ENCODE data around the gene ESPNL.
A peak's percentile ranks its signal among the peaks of the same experiment; 100 is the strongest.

ESPNL gene

DNA sequence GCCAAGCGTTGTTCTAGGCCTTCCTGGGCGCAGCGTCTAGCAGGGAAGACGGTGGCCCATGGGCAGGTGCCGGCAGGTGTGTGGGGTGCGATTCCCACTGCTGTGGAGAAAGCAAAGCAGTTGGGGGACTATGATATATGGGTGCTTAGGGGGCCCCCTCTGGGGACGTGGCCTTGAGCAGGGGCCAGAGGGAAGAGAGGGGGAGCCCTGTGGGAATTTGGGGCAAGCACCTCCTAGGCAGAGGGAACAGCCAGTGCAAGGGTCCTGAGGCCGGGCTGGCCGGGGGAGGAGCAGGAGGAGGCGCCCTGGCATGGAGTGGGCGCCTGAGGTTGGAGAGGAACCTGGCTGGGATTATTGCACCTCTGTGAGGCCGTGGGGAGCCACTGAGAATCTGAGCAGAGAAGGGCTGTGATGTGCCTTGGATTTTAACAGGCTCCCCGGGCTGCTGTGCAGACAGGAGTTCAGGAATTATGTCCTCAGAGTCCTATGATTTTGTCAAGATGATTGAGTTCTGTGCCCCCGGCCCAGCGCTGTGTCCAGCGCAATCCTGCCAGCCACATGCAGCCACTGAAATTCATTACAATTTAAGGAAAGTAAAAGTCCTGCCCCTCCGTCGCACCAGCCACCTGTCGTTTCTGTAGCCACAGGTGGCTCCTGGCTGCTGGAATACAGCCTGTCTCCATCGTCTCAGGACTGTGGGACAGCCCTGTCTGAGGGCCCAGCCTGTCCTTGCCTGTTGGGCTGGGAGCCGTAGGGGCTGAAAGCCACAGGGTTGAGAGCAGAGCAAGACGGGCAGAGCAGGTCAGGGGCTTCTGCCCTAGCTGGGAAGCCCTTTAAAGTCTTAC is 29.2 kb downstream of the ESPNL start:
- DNase-seq (ENCODE audit: low spot score), result no peak

DNA sequence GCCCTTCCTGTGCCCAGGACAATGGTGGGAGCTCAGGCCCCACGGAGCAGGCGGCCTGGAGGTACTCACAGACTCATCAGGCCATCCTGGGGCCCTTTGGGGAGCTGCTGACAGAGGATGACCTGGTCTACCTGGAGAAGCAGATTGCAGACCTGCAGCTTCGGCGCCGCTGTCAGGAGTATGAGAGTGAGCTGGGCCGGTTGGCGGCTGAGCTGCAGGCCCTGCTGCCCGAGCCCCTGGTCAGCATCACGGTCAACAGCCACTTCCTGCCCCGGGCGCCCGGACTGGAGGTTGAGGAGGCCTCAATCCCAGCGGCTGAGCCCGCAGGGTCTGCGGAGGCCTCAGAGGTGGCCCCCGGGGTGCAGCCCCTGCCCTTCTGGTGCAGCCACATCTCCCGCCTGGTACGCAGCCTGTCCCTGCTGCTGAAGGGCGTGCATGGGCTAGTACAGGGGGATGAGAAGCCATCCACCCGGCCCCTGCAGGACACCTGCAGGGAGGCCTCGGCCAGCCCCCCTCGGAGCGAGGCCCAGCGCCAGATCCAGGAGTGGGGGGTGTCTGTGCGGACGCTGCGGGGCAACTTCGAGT is 30.1 kb downstream of the ESPNL start:
- no peak for DNase-seq (ENCODE audit: low spot score)

DNA sequence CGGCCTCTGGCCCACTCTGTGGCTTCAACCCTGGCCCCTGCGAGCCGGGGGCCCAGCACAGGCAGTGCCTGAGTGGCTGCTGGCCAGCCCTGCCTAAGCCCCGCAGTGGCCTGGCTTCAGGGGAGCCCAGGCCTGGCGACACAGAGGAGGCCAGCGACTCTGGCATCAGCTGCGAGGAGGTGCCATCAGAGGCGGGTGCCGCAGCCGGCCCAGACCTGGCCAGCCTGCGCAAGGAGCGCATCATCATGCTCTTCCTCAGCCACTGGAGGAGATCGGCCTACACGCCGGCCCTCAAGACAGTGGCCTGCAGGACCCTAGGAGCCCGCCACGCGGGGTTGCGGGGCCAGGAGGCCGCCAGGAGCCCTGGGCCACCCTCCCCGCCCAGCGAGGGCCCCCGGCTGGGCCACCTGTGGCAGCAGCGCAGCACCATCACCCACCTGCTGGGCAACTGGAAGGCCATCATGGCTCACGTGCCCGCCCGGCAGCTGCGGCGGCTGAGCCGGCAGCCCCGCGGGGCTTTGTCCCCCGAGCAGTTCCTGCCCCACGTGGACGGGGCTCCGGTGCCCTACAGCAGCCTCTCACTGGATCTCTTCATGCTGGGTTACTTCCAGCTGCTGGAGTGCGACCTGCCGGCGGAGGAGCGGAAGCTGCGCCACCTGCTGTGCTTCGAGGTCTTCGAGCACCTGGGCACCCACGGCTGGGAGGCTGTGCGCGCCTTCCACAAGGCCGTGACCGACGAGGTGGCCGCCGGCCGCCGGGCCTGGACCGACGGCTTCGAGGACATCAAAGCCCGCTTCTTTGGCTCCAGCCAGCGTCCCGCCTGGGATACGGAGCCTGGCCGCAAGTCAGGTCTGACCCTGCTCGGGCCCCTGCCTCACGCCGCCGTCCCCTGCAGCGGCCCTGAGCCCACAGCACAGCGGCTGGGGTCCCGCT is 30.8 kb downstream of the ESPNL start:
- no peak for DNase-seq (ENCODE audit: low spot score)

DNA sequence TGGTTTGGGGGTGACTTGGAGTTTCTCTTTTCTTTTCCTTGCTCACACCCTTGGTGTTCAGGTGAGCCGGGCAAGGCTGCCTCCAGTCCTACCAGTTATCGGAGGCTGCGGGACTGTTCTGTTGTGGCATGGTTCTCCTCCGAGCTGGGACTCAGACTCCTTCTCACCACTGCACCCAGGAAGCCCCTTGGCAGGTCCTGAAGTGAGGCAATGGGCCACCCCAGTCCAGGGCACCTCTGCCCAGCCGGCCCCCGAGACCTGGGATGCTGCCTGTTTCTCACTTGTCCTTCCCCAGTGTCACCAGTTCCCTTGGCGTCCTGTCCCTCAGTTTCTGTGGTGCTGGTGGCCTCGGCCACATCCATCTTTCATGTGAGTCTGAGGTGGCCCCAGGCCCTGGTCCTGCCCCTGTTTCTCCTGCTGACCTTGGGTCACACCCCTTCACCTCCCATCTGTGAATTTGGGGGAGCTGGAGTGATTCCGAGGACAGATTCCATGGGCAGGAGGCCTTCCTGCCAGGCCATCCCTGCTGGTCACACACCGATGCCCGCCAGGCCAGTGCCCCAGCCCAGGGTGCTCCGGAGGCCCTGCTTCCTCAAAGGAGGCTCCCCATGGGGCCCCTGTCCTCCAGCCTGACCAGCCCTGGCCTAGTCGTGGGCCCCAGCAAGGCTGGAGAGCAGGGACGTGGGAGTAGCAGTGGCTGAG is 31.8 kb downstream of the ESPNL start:
- DNase-seq (ENCODE audit: low spot score), result no peak

DNA sequence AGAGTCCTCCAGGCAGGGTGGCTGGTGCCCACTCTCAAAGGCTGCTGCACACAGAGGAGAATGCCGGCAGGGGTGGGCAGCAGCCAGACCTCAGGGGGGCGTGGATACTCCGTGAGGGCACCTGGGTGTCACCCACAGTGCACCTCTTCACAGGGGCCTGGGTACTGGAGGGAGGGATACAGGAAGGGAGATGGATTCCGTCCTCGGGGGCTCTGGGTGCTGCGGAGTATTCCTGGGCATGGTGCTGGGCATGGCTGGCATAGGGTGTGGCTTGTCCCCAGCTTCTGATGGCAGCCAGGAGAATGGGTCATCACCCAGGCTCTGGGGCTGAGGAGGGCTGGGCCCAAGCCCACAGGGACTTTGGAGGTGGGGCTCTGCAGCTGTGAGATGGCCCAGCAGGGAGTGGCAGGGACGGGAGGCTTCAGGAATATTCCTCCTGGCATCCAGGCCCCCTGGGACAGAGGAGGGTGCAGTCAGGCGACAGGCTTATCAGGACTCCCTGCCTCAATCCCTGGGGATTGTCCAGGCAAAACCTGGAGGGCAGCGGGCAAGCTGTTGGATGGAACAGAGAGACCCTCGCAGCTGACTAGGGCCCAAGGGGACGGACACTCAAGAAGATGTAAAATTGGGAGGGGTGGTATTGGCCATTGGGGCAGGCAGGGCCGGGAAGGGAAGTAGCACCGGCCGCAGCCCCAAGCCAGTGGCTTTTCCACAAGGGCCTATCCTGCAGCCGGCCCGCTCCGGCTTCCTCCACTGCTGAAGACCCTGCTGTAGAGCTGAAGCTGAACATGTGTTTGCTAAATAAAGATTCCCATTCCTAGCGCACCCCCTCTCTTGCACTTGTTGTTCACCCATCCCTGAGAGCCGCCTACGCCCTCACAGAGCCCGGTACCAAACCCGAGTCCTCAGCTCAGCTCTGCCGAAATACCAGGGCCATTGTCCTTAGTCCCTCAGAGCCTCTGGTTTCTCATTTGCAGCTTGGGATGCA is 32.6 kb downstream of the ESPNL start:
- no peak for DNase-seq (ENCODE audit: low spot score)

DNA sequence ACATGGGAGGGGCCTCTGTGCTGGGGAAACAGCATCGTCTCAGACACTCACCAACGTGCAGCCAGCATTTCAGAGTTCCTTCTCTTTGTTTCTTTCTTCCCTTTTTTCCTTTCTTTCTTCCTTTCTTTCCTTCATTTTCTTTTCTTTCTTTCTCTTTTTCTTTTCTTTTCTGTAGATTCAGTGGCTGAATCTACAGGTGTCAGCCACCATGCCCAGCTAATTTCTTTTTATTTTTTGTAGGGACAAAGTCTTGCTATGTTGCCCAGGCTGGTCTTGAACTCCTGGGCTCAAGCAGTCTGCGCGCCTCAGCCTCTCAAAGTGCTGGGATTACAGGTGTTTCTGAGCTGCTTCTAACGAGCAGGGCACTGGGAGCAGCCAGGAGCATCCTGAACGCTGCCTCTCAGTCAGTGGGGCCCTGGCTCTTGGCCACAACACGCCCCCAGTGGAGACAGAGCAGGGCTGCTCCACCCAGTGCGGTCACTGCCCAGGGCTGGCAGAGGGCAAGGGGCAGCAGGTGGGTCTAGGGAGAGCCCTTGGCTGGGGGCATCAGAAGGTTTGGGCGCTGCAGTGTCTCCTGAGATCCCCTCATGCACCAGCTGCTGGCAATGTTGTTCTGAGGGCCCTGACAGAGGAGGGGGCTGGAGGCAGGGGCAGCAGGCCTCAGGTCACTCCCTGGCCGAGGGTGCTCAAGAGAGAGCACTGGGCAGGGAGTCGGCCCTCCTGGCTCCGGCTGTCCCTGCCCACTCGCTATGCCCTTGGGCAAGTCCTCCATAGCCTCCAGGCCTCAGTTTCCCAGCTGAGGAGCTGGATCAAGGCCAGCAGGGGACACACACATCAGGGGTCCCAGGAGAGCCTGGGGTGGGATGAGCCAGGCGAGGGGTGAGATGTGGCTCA is 33.6 kb downstream of the ESPNL start:
- DNase-seq (ENCODE audit: low spot score), result no peak

DNA sequence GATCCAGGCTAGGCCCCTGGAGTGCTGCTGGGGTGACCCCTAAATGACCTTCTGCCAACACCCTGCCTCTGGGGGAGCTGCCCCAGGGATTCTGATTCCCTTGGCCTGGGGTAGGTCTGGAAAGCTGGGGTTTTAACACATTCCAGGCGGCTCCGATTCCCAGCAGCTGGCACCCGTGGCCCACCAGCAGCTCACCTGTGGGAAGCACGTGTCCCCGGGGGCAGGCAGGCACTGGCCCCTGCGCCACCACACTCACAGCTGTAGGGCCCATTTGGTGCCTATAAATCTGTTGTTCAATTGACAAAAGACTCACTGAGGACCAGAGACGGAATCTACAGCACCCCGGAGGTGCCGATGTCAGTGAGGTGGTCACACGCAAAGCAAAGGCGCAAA is 34.2 kb downstream of the ESPNL start:
- DNase-seq (ENCODE audit: low spot score), result no peak

DNA sequence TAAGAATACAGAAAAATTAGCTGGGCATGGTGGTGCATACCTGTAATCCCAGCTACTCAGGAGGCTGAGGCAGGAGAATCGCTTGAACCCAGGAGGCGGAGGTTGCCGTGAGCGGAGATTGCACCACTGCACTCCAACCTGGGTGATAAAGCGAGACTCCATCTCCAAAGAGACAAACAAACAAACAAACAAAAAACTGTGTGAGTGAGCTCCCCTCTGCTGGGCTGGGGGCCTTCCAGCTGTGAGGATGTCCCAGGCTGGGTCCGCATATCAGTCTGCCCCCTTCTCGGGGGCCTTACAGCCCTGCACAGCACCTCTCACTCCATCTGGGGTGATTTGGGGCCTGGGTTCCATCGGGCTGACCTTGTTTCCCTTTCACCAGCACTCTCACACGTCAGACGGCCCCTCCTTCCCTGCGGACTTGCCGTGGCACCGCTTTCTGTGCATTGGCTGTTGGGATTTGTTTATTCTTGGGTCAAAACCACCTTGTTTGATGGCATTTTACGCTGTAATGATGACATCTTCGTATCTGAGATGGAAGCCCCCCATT is 35.5 kb downstream of the ESPNL start:
- DNase-seq (ENCODE audit: low spot score), result no peak

DNA sequence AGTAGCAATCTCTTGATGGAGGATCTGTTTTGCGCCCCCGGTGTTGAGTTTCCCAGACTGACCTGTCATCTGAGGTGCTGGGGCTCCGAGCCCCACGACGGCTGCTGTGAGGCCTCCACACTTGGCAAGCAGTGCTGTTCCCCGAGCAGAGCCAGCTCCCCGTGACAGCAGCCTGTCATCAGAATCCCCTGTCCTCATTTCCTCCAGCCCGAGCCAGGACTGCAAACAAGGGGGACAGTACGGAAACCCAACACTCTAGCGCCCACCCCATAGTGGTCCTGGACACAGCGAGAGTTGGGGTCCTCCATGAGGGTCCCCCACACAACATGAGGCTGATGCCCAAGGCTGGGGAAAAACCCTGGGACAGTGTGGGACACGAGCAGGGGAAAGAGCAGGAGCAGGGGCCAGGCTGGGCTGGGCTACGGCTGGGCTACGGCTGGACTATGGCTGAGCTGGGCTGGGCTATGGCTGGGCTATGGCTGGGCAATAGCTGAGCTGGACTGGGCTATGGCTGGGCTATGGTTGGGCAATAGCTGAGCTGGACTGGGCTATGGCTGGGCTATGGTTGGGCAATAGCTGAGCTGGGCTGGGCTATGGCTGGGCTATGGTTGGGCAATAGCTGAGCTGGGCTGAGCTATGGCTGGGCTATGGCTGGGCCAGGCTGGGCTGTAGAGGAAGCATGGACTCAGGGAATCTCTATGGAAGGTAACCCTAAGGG is 36.8 kb downstream of the ESPNL start:
- DNase-seq (ENCODE audit: low spot score), result no peak

DNA sequence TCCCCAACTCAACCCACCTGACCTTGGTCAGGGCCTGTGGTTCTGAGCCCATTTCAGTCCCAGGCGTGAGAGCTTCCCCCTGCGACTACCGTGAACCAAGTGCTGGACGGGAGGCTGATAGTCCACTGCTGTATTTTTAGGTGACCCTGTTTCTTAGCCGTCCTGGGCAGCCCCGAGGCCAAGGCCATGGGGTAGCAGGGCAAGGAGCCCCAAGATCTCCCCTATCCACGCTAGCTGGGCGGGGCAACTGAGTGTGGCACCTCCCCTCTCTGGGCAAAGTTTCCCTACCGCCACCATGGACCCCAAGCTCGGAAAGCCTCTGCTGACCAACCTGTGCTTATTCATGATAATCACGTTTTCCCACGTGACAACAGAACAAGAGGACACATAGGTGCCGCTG is 37.7 kb downstream of the ESPNL start:
- no peak for DNase-seq (ENCODE audit: low spot score)

DNA sequence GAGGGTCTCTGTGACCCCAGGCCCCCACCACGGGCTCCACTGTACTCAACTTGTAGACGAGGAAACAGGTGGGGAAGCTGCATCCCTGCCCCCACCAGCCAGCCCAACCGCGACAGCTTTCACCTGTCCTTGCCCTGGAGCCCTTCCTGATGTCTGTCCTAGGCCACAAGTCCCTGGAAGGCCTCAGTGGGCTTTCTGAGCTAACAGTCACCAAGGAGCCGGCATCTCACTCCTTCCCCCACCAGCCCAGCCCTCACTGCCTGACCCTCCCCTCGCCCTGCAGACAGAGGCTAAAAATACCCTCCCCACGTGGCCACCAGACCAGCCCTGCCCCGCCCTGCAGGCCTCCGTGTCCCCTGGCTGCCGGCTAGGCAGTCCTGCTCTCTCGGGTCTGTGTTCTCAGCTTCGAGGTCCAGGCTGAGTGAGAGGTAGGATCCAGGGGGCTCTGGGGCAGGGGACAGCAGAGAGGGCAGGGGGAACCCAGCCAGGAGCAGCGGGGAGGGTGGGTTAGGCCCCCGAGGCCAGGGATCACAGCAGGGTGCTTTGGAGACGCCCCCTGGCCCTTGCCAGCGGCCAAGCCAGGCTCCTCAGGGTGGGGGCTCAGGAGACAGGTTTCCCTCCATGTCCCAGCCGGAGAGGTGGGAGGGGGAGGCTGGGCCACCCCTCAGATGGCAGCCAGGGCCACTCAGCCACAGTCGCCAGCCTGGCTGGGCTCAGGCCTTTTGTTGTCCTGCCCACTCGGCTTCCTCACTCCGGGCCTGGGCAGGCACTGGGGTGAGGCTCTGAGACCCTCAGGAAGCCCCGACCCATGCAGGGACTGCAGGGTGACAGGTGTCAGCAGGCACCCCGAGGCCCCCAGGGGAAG is 38.4 kb downstream of the ESPNL start, which contains the start of gene KLHL30:
Gene KLHL30 (plus strand): TSS at position 338 of the 865 bp plus-strand sequence. CDS start 2,087 bp downstream, outside the sequence.
- no peak for DNase-seq (ENCODE audit: low spot score)

DNA sequence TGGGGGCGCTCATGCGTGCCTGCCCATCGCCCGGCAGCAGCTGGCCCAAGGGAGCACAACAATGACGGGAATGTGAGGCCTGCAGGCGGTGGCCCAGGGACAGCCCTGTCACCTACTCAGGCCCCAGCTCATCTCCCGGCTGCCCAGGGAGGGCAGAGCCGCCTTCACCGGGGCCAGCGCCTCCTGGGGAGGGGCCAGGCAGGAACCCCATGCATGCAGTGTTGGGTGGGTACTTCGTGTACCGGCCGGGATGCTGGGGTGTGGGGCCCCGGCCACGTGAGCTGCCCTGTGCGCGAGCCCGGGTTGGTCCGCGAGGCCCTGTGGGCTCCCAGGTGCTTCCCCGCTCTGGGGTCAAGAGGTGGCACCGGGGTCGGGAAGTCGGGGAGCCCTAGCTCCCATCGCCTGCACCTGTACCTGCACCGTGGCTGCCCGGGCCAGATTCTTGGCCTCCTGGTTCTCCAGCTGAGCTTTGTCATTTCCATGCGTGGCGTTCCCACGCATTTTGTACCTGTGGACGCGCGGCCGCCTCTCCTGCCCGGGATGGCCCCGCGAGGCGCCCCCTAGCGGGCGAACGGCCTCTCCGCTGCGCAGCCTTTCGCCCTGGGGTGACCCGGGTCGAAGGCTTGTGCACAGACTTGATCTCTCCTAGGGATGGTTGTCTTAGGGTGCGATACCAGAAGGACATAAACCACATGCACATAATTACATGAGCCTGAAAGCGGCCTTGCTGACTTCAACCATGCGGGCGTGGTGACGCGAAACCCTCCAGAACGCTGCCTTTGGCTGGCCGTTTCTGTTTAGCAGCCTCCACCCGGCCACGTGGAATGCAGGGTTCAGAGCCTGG is 39.3 kb downstream of the ESPNL start:
- peak; percentile 30 for DNase-seq (ENCODE audit: low spot score)

DNA sequence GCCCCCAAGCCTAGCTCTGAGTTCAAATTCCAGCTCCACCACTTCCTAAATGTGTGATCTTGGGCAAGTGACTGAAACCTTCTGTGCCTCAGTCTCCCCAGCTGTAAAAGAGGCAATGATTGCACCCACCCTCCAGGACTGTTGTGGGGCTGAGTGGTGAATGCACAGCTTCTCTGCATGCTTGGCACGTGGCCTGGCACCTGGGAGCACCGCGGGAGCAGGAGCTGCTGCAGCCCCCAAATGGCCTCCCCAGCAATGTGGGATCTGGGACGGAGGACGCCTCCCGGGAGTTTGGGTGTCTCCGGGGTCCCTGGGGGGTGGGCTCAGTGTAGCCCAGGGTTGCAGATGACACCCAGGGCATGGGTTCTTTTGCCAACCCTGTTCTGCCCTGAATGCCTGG is 39.9 kb downstream of the ESPNL start:
- DNase-seq (ENCODE audit: low spot score), result no peak

DNA sequence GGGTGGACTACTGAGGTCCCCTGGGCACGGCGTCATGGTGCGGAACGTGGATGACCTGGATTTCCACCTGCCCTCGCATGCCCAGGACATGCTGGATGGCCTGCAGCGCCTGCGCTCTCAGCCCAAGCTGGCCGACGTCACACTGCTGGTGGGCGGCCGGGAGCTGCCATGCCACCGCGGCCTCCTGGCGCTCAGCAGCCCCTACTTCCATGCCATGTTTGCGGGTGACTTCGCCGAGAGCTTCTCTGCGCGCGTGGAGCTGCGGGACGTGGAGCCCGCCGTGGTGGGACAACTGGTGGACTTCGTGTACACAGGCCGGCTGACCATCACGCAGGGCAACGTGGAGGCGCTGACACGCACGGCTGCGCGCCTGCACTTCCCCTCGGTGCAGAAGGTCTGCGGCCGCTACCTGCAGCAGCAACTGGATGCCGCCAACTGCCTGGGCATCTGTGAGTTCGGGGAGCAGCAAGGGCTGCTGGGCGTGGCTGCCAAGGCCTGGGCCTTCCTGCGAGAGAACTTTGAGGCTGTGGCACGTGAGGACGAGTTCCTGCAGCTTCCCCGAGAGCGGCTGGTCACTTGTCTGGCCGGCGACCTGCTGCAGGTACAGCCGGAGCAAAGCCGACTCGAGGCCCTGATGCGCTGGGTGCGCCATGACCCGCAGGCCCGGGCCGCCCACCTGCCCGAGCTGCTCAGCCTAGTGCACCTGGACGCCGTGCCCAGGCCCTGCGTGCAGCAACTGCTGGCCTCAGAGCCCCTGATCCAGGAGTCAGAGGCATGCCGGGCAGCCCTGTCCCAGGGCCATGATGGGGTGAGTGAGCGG is 40.8 kb downstream of the ESPNL start:
- no peak for DNase-seq (ENCODE audit: low spot score)

DNA sequence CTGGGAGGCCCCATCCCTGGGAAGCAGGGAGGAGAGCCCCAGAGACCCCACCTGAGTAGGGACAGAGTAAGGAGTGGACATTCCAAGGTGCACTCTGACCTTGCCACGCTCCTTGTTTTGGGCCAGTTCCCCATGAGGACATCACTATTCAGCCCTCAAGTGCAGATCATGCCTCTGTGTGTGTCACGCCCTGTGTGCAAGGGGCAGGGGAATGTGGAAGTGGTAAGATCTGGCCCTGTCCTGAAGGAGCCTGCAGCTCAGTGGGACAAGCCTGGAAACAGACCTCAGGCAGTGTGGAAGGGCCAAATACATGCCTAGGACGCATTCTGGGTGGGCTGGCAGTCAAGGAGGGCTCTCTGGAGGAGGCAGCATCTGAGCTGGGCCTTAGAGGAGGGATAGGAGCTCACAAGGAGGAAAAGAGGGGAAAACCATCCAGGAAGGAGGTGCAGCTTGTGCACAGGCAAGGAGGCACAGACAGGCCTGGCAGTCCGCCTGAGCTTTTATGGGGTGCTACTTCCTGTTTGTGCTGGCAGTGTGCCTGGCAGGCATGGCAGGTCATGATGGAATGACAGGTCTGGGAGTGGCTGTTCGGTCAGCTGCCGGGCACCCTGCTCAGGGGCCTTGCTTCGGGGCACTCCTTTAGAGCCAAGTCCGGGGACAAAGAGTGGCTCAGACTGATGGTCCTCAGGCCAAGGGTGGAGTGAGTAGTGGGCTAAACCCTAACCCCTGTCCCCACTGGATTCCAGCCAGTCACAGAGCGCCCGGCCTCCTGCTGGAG is 41.6 kb downstream of the ESPNL start:
- DNase-seq (ENCODE audit: low spot score), result no peak
